Mesendoderm (in vitro differentiated cells): ENCODE results near the gene CADM2.

ENCODE experiments used
- DNase-seq: peaks from one replicate; pipeline ENCODE4 v3.0.0; 2013
- H2AK5ac ChIP-seq: 2 replicates; pipeline ENCODE4 v1.6.1; 2013; ENCODE audit warnings: low read length, inconsistent platforms
- H2BK120ac ChIP-seq: 2 replicates; pipeline ENCODE4 v1.6.1; 2013; ENCODE audit warnings: low read depth, mild to moderate bottlenecking, low read length, moderate library complexity, mixed read lengths
- H2BK15ac ChIP-seq: replicated peaks from 2 replicates; pipeline ENCODE4 v1.6.1; 2013; ENCODE audit warnings: low read depth, mild to moderate bottlenecking, moderate library complexity
- H2BK5ac ChIP-seq: 2 replicates; pipeline ENCODE4 v1.6.1; 2013; ENCODE audit warnings: low read length, inconsistent platforms
- H3K18ac ChIP-seq: 2 replicates; pipeline ENCODE4 v1.6.1; 2013; ENCODE audit warnings: mild to moderate bottlenecking, low read length, mixed read lengths
- H3K23ac ChIP-seq: one replicate; pipeline ENCODE4 v1.6.1; 2013; ENCODE audit warnings: low read length
- H3K27ac ChIP-seq: 2 replicates; pipeline ENCODE4 v1.5.1; 2013; ENCODE audit warnings: low read depth, mild to moderate bottlenecking, inconsistent platforms, low read length, moderate library complexity
- H3K27me3 ChIP-seq: 2 replicates; pipeline ENCODE4 v1.6.1; 2013; ENCODE audit warnings: low read length, control low read depth, mild to moderate bottlenecking, inconsistent platforms; ENCODE audit not compliant: insufficient read depth, poor library complexity
- H3K36me3 ChIP-seq: 2 replicates; pipeline ENCODE4 v1.6.1; 2013; ENCODE audit warnings: low read length, inconsistent platforms; ENCODE audit not compliant: control insufficient read depth, insufficient read depth
- H3K4ac ChIP-seq: one replicate; pipeline ENCODE4 v1.6.1; 2013; ENCODE audit warnings: low read depth, mild to moderate bottlenecking, low read length, moderate library complexity
- H3K4me1 ChIP-seq: 2 replicates; pipeline ENCODE4 v1.6.1; 2013; ENCODE audit warnings: low read depth, low read length, inconsistent platforms; ENCODE audit not compliant: control insufficient read depth
- H3K4me2 ChIP-seq: 2 replicates; pipeline ENCODE4 v1.6.1; 2013; ENCODE audit warnings: low read length
- H3K4me3 ChIP-seq: 2 replicates; pipeline ENCODE4 v1.5.1; 2013; ENCODE audit warnings: mild to moderate bottlenecking, low read length
- H3K56ac ChIP-seq: one replicate; pipeline ENCODE4 v1.6.1; 2013; ENCODE audit warnings: low read length
- H3K79me1 ChIP-seq: 2 replicates; pipeline ENCODE4 v1.6.1; 2013; ENCODE audit warnings: low read length, inconsistent platforms
- H3K79me2 ChIP-seq: 2 replicates; pipeline ENCODE4 v1.6.1; 2013; ENCODE audit warnings: mild to moderate bottlenecking, low read length; ENCODE audit not compliant: control insufficient read depth, insufficient read depth
- H3K9ac ChIP-seq: 2 replicates; pipeline ENCODE4 v1.6.1; 2013; ENCODE audit warnings: low read length, inconsistent platforms
- H4K5ac ChIP-seq: one replicate; pipeline ENCODE4 v1.6.1; 2013; ENCODE audit warnings: low read length
- H4K8ac ChIP-seq: one replicate; pipeline ENCODE4 v1.6.1; 2013; ENCODE audit warnings: low read depth, mild to moderate bottlenecking, control low read depth, low read length, moderate library complexity
- WGBS: extraction: QIAGEN DNeasy Blood & Tissue Kit; methylation state at CpG from one replicate; pipeline ENCODE4 v1.1.7; 2013; ENCODE audit warnings: low lambda C conversion rate, missing lambda C conversion rate; ENCODE audit not compliant: insufficient coverage; ENCODE audit errors: extremely low coverage; 5-methylcytosine and 5-hydroxymethylcytosine counted together

Gene CADM2

DNA sequence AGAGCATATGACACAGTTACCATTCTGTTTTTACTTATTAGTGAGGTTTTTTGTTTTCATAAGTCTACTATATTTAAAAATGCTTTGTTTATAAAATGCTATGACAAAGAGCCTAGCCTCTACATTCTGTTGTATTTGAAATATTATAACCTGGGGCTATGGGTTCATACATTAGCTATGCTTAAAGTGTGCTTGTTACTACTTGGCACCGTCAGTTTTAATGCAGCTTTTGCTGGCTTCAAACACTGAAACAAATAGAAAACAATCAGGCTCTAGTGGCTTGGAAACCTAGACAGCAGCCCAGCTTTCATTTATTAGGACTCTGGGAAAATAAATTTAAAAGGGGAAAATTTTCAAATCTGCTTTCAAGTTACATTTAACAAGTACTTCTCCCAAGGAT is 635.9 kb downstream of the CADM2 start:
- WGBS, result no CpG with 5 or more reads among the region's 1 CpG
- Histone ChIP-seq H2BK120ac (no peak overlapping the region), H2BK15ac (no peak overlapping the region), H3K36me3 (no peaks in the 10 kb centered on the region), H2AK5ac (no peak overlapping the region), H3K56ac (no peak overlapping the region), H3K18ac (no peak overlapping the region), H2BK5ac (no peak overlapping the region), H4K8ac (no peak overlapping the region), H4K5ac (no peak overlapping the region), H3K79me1 (no peaks in the 10 kb centered on the region), H3K27me3 (no peaks in the 10 kb centered on the region), H3K23ac (no peak overlapping the region), H3K4me1 (no peaks in the 10 kb centered on the region), H3K27ac (no peak overlapping the region), H3K4ac (no peak overlapping the region), H3K4me2 (no peak overlapping the region), H3K79me2 (no peaks in the 10 kb centered on the region), H3K9ac (no peak overlapping the region), H3K4me3 (no peak overlapping the region)
- no peak for DNase-seq

DNA sequence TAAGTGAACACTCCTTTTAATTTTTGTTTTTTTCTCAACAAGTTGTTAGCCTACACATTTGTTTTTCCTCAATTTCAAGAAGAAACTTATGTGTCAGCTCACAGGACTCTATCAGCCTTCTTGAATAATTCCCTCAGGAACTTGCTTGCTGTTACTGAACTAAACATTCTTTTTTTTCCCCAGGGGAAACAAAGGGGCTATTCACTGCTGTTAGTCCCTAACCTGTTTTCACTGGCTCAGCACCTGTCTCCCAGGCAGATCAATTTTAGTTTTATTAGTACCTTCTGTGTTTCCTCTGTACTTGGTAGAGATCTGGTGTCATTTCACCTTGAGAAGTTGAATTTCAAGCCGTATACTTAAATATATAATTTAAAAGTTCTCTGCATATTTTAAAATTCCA is 644.6 kb downstream of the CADM2 start:
- no peak overlapping the region for H4K5ac ChIP-seq
- H2BK15ac ChIP-seq, result no peak overlapping the region
- no peak overlapping the region for H2BK5ac ChIP-seq
- H3K4ac ChIP-seq, result no peak overlapping the region
- H3K4me1 ChIP-seq, result no peaks in the 10 kb centered on the region
- H3K4me3 ChIP-seq, result no peak overlapping the region
- H2AK5ac ChIP-seq, result no peak overlapping the region
- DNase-seq, result peak; percentile 6
- no peak overlapping the region for H3K18ac ChIP-seq
- no peak overlapping the region for H3K9ac ChIP-seq
- WGBS, result no CpG with 5 or more reads among the region's 1 CpG
- no peaks in the 10 kb centered on the region for H3K79me1 ChIP-seq
- H3K27me3 ChIP-seq, result no peaks in the 10 kb centered on the region
- H3K36me3 ChIP-seq, result no peaks in the 10 kb centered on the region
- no peaks in the 10 kb centered on the region for H3K79me2 ChIP-seq
- no peak overlapping the region for H3K27ac ChIP-seq
- no peak overlapping the region for H3K4me2 ChIP-seq
- no peak overlapping the region for H2BK120ac ChIP-seq
- no peak overlapping the region for H3K56ac ChIP-seq
- H3K23ac ChIP-seq, result no peak overlapping the region
- no peak overlapping the region for H4K8ac ChIP-seq

DNA sequence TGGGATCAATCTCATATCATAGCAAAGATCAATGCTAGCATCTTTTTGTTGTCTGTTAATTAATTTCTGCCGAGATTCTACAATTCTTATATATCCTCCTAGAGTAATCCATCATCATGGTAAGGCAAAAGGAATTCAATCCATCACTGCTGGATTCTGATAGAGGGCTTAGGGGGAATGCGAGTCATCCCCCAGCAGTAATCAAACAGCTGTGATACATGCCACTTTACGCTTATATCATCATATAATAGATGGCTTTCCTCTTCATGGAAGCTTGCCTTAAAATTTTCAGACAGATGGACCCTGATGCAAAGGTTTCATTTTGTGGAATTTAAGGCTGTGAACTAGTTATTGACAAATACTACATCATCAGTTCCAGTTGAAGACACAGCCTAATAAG is 645.9 kb downstream of the CADM2 start:
- H2BK15ac ChIP-seq, result no peak overlapping the region
- no peak overlapping the region for H3K18ac ChIP-seq
- H3K79me1 ChIP-seq, result no peaks in the 10 kb centered on the region

DNA sequence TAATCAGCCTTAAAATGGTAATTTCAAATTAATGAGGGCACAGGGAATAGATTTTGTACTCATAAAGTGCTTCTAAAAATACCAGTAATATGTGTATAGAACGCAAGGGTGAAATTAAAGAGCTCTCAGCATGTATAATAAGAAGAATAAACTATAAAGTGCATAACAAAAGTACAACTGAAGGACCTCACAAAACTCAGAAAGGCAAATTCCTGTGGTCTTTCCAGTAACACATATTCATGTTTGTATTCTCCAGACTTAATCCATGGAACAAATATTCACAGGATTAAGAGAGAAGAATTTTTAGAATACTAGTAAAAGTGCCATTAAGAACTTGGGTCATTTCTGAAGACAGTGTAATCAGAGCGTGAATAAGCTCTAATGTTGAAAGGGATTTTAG is 646.3 kb downstream of the CADM2 start:
- Histone ChIP-seq H3K27ac (no peak overlapping the region), H2BK15ac (no peak overlapping the region), H3K4ac (no peak overlapping the region), H2BK120ac (no peak overlapping the region), H4K5ac (no peak overlapping the region), H3K4me1 (no peaks in the 10 kb centered on the region), H3K79me2 (no peaks in the 10 kb centered on the region), H3K4me2 (no peak overlapping the region), H3K23ac (no peak overlapping the region), H4K8ac (no peak overlapping the region), H2BK5ac (no peak overlapping the region), H3K27me3 (no peaks in the 10 kb centered on the region), H3K18ac (no peak overlapping the region), H3K4me3 (no peak overlapping the region), H2AK5ac (no peak overlapping the region), H3K56ac (no peak overlapping the region), H3K79me1 (no peaks in the 10 kb centered on the region), H3K9ac (no peak overlapping the region), H3K36me3 (no peaks in the 10 kb centered on the region)
- WGBS, result no CpG with 5 or more reads among the region's 2 CpGs
- DNase-seq, result no peak

More for the DNA sequence above, 645.9 kb downstream of the CADM2 start:
- WGBS, result no CpG with 5 or more reads among the region's 3 CpGs
- Histone ChIP-seq H3K23ac (no peak overlapping the region), H3K79me2 (no peaks in the 10 kb centered on the region), H2BK5ac (no peak overlapping the region), H3K27me3 (no peaks in the 10 kb centered on the region), H3K4me3 (no peak overlapping the region), H3K4me2 (no peak overlapping the region), H3K4me1 (no peaks in the 10 kb centered on the region), H3K56ac (no peak overlapping the region), H4K5ac (no peak overlapping the region), H4K8ac (no peak overlapping the region), H3K36me3 (no peaks in the 10 kb centered on the region), H3K27ac (no peak overlapping the region), H3K9ac (no peak overlapping the region), H2BK120ac (no peak overlapping the region), H2AK5ac (no peak overlapping the region), H3K4ac (no peak overlapping the region)
- DNase-seq, result no peak

DNA sequence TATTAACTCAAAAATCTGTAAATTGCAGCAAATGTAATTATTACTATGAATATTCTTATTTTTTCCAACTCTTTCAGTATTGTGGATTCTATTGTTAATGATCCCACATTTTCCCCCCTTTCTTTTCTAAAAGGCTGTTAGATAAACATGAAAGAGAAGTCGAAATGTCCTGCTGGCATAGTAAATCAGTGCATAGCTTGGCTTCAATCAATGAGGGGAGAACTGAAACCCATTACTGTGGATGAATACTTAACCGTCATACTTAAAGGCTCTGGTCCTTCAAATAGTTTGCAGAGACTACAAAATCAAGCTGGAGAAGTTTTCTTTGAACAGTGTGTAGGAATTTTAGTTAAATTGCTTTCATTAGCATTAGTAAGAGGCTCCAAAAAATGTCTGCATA is 667.9 kb downstream of the CADM2 start:
- Histone ChIP-seq H3K79me2 (no peaks in the 10 kb centered on the region), H2BK120ac (no peak overlapping the region), H3K4ac (no peak overlapping the region), H2BK5ac (no peak overlapping the region), H2AK5ac (no peak overlapping the region), H3K4me1 (no peaks in the 10 kb centered on the region), H4K8ac (no peak overlapping the region), H3K18ac (no peak overlapping the region), H3K79me1 (no peaks in the 10 kb centered on the region), H3K4me3 (no peak overlapping the region), H3K27ac (no peak overlapping the region), H3K9ac (no peak overlapping the region), H3K36me3 (no peaks in the 10 kb centered on the region), H3K23ac (no peak overlapping the region), H3K27me3 (no peaks in the 10 kb centered on the region), H3K56ac (no peak overlapping the region), H2BK15ac (no peak overlapping the region), H4K5ac (no peak overlapping the region), H3K4me2 (no peak overlapping the region)
- peak; percentile 53 for DNase-seq
- no CpG with 5 or more reads among the region's 2 CpGs for WGBS

DNA sequence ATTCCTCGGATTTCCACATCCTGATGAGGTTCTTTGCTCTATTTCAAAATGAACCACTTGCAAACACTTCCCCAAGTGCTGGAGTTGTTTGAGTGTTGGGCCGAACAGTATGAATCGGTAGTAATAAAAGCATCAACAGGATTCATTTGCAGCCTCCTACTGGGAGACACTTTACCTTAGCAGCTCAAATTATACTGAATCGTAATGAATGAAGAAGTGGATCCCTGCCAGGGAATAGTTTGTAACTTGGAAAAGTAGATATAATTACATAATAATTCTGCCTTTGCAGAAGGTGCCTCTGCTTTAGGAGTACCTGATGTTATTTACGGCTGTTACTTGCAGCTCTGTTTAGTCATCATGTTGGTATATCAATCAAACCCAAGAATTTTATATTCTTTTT is 669.1 kb downstream of the CADM2 start:
- Histone ChIP-seq H4K5ac (no peak overlapping the region), H2AK5ac (no peak overlapping the region), H2BK120ac (no peak overlapping the region), H3K4ac (no peak overlapping the region), H3K27me3 (no peaks in the 10 kb centered on the region), H3K23ac (no peak overlapping the region), H3K36me3 (no peaks in the 10 kb centered on the region), H3K9ac (no peak overlapping the region), H3K18ac (no peak overlapping the region), H2BK5ac (no peak overlapping the region), H3K56ac (no peak overlapping the region), H3K4me3 (no peak overlapping the region), H3K27ac (no peak overlapping the region), H2BK15ac (no peak overlapping the region), H3K4me2 (no peak overlapping the region), H4K8ac (no peak overlapping the region), H3K4me1 (no peaks in the 10 kb centered on the region), H3K79me2 (no peaks in the 10 kb centered on the region), H3K79me1 (no peaks in the 10 kb centered on the region)
- WGBS, result no CpG with 5 or more reads among the region's 5 CpGs
- peak; percentile 1 for DNase-seq
